NCI-H2196 treated with DMSO at 0.1 percent for 48 hours (cell line): ENCODE results near the gene KDM4C.

Experiments
- DNase-seq: peaks from one replicate; lab custom pipeline; 2025; ENCODE audit not compliant: unreplicated experiment; lab: John Stamatoyannopoulos, UW

The KDM4C gene

GRCh38 chr9:7089406-7090193, 331.8 kb downstream of the KDM4C start:
- DNase-seq = no peak

GRCh38 chr9:7093040-7093439, 335.3 kb downstream of the KDM4C start:
- no peak for DNase-seq

GRCh38 chr9:7094052-7094451, 336.3 kb downstream of the KDM4C start:
- peak; percentile 20 for DNase-seq

- no peak for DNase-seq
These were observed 336.8 kb downstream of the KDM4C start for GRCh38 chr9:7094576-7094975.

GRCh38 chr9:7095058-7095457, 337.3 kb downstream of the KDM4C start:
- DNase-seq = no peak

GRCh38 chr9:7097040-7097715, 339.4 kb downstream of the KDM4C start:
- DNase-seq = no peak

GRCh38 chr9:7097785-7098752, 340.3 kb downstream of the KDM4C start:
- DNase-seq = peak; percentile 75

GRCh38 chr9:7103367-7103766, 345.6 kb downstream of the KDM4C start:
- DNase-seq = no peak

- DNase-seq = no peak
These were observed 346.0 kb downstream of the KDM4C start for GRCh38 chr9:7103771-7104170.

- DNase-seq = no peak
These were observed 346.9 kb downstream of the KDM4C start for GRCh38 chr9:7104625-7105024.

GRCh38 chr9:7105095-7105494, 347.3 kb downstream of the KDM4C start:
- no peak for DNase-seq

GRCh38 chr9:7108936-7109335, 351.2 kb downstream of the KDM4C start:
- no peak for DNase-seq

GRCh38 chr9:7111413-7111812, 353.6 kb downstream of the KDM4C start:
- DNase-seq = no peak

- DNase-seq = no peak
These were observed 357.8 kb downstream of the KDM4C start for GRCh38 chr9:7115606-7116005.

GRCh38 chr9:7117676-7118561, 360.1 kb downstream of the KDM4C start:
- DNase-seq = no peak

- DNase-seq = no peak
These were observed 360.9 kb downstream of the KDM4C start for GRCh38 chr9:7118633-7119032.

- DNase-seq = no peak
These were observed 361.8 kb downstream of the KDM4C start for GRCh38 chr9:7119612-7120011.

- DNase-seq = no peak
These were observed 363.3 kb downstream of the KDM4C start for GRCh38 chr9:7121055-7121454.

- no peak for DNase-seq
These were observed 363.9 kb downstream of the KDM4C start for GRCh38 chr9:7121664-7122063.

GRCh38 chr9:7123743-7124142, 366.0 kb downstream of the KDM4C start:
- no peak for DNase-seq
